Measurements from ENCODE around the gene CASKIN2.

DNA sequence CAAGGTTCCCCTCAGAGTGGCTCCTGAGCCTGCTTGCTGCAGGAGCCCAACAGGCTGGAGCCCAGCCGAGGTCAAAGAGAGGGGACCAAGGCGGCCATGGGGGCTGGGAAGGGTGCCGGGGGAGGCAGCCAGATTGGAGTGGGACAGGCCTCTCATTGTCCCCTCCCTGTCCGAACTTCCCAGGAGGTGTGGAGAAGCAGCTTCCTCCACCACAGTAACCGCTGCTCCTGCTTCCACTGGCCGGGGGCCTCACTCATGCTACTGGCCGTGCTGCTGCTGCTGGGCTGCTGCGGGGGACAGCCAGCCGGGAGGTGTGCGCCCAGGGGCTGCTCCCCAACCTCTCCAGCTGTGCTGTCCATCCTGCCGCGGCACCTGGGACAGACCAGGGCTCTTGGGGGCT is 29.6 kb downstream of the CASKIN2 start:
- TF ChIP-seq, protein P1, sequence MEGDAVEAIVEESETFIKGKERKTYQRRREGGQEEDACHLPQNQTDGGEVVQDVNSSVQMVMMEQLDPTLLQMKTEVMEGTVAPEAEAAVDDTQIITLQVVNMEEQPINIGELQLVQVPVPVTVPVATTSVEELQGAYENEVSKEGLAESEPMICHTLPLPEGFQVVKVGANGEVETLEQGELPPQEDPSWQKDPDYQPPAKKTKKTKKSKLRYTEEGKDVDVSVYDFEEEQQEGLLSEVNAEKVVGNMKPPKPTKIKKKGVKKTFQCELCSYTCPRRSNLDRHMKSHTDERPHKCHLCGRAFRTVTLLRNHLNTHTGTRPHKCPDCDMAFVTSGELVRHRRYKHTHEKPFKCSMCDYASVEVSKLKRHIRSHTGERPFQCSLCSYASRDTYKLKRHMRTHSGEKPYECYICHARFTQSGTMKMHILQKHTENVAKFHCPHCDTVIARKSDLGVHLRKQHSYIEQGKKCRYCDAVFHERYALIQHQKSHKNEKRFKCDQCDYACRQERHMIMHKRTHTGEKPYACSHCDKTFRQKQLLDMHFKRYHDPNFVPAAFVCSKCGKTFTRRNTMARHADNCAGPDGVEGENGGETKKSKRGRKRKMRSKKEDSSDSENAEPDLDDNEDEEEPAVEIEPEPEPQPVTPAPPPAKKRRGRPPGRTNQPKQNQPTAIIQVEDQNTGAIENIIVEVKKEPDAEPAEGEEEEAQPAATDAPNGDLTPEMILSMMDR (IDR thresholded peaks at IDR 0.05; ENCODE audit: low read depth, low read length): no peak
- TF ChIP-seq EZH2phosphoT487 (IDR thresholded peaks at IDR 0.05; ENCODE audit: low read depth): no peak

Data from OCI-LY3 (cell line).